HepG2 (cell line): ENCODE measurements around the gene SPAG4. TPM values are rescaled to one million over a fixed set of nuclear protein-coding genes. Genes with fewer than 3 reads are reported as not detected.
A peak's percentile ranks its signal among the peaks of the same experiment; 100 is the strongest.

Experiments used
- ARNT2 ChIP-seq: sonication (generic); formaldehyde crosslinking; IDR thresholded peaks from 2 replicates; pipeline ENCODE4 v1.8.0; 2022; ENCODE audit warnings: mild to moderate bottlenecking, low read depth, missing genetic modification reagents, moderate library complexity
- CREB1 ChIP-seq, 2 experiments: fragments of 450-650 bp in 1 of 2; IDR thresholded peaks; 2 replicates each; pipeline ENCODE4 v1.6.1; 2016 to 2017; ENCODE audit warnings: control low read depth in 1 of 2, mild to moderate bottlenecking in 1 of 2, missing compliant biosample characterization in 1 of 2, missing genetic modification characterization in 1 of 2
- DPF2 ChIP-seq: sonication (generic); formaldehyde crosslinking; IDR thresholded peaks from 2 replicates; pipeline ENCODE4 v1.4.0; 2020; ENCODE audit warnings: mild to moderate bottlenecking, low read depth, missing genetic modification reagents, borderline replicate concordance
- HNF4G ChIP-seq, 2 experiments: sonication (generic) in 1 of 2; formaldehyde crosslinking in 1 of 2; IDR thresholded peaks; 2 replicates each; pipeline versions ENCODE4 v1.4.0 to v1.6.1; 2011 to 2020; ENCODE audit warnings: borderline replicate concordance in 2 of 2, low read depth in 2 of 2, mild to moderate bottlenecking in 2 of 2, low read length in 1 of 2, missing genetic modification reagents in 1 of 2, moderate library complexity in 1 of 2
- MAZ ChIP-seq, 2 experiments: sonication (generic) in 1 of 2; formaldehyde crosslinking in 1 of 2; IDR thresholded peaks; 2 replicates each; pipeline versions ENCODE4 v1.5.0 to v1.6.1; 2012 to 2020; ENCODE audit warnings: low read depth in 2 of 2, mild to moderate bottlenecking in 2 of 2, borderline replicate concordance in 1 of 2, improper control_type of control experiment in 1 of 2, low read length in 1 of 2, missing genetic modification reagents in 1 of 2, moderate library complexity in 1 of 2
- RBM22 ChIP-seq: fragments of 200-400 bp; formaldehyde crosslinking; optimal IDR thresholded peaks from 2 replicates; pipeline ENCODE3; 2017; ENCODE audit warnings: mild to moderate bottlenecking, low read length, moderate library complexity
- SP4 ChIP-seq: sonication (generic); formaldehyde crosslinking; IDR thresholded peaks from 2 replicates; pipeline ENCODE4 v1.8.1; 2023; ENCODE audit warnings: mild to moderate bottlenecking, missing genetic modification reagents
- TRIM24 ChIP-seq: sonication (generic); formaldehyde crosslinking; IDR thresholded peaks from 2 replicates; pipeline ENCODE4 v1.8.0; 2022; ENCODE audit warnings: mild to moderate bottlenecking, missing genetic modification reagents
- XRCC5 ChIP-seq: fragments of 200-400 bp; formaldehyde crosslinking; optimal IDR thresholded peaks from 2 replicates; pipeline ENCODE3; 2017; ENCODE audit warnings: mild to moderate bottlenecking, low read length
- ZBTB42 ChIP-seq: sonication (generic); formaldehyde crosslinking; IDR thresholded peaks from 2 replicates; pipeline ENCODE4 v1.5.0; 2020; ENCODE audit warnings: mild to moderate bottlenecking, missing genetic modification reagents
- ZBTB7A ChIP-seq: sonication (generic); formaldehyde crosslinking; IDR thresholded peaks from 2 replicates; pipeline ENCODE4 v1.8.0; 2022; ENCODE audit warnings: mild to moderate bottlenecking, missing genetic modification reagents
- ZBTB7B ChIP-seq: sonication (generic); formaldehyde crosslinking; IDR thresholded peaks from 2 replicates; pipeline ENCODE4 v1.4.0; 2020; ENCODE audit warnings: missing genetic modification reagents
- ZNF17 ChIP-seq: sonication (generic); formaldehyde crosslinking; IDR thresholded peaks from 2 replicates; pipeline ENCODE4 v1.5.0; 2020; ENCODE audit warnings: mild to moderate bottlenecking, missing genetic modification reagents
- ZNF34 ChIP-seq: sonication (generic); formaldehyde crosslinking; IDR thresholded peaks from 2 replicates; pipeline ENCODE4 v1.4.0; 2020; ENCODE audit warnings: mild to moderate bottlenecking, missing genetic modification reagents, borderline replicate concordance
- ZNF354B ChIP-seq: sonication (generic); formaldehyde crosslinking; IDR thresholded peaks from 2 replicates; pipeline ENCODE4 v1.8.0; 2022; ENCODE audit warnings: mild to moderate bottlenecking, missing genetic modification reagents
- ZNF619 ChIP-seq: sonication (generic); formaldehyde crosslinking; IDR thresholded peaks from 2 replicates; pipeline ENCODE4 v1.4.0; 2020; ENCODE audit warnings: mild to moderate bottlenecking, missing genetic modification reagents
- ZNF7 ChIP-seq: IDR thresholded peaks from 2 replicates; pipeline ENCODE4 v1.6.1; 2016; ENCODE audit warnings: missing biosample characterization, missing genetic modification reagents
- ZNF788 ChIP-seq: sonication (generic); formaldehyde crosslinking; IDR thresholded peaks from 2 replicates; pipeline ENCODE4 v1.5.0; 2020; ENCODE audit warnings: mild to moderate bottlenecking, missing genetic modification reagents, borderline replicate concordance
- ZNF792 ChIP-seq: IDR thresholded peaks from 2 replicates; pipeline ENCODE4 v1.6.1; 2016
- ZNF816 ChIP-seq: sonication (generic); formaldehyde crosslinking; IDR thresholded peaks from 2 replicates; pipeline ENCODE4 v1.8.0; 2022; ENCODE audit warnings: missing genetic modification reagents, mild to moderate bottlenecking, borderline replicate concordance
- ZNF883 ChIP-seq: sonication (generic); formaldehyde crosslinking; IDR thresholded peaks from 2 replicates; pipeline ENCODE4 v1.5.1; 2020; ENCODE audit warnings: mild to moderate bottlenecking, missing genetic modification reagents; ENCODE audit errors: not compliant biosample characterization
- polyA plus RNA-seq, 8 experiments: library from polyadenylated mRNA; depleted of rRNA in 3 of 8; stranded (reverse) in 7 of 8; unstranded in 1 of 8; fragments of >200 nt; fragmentation: Illumina TruSeq in 4 of 8; extraction: Trizol in 4 of 8; gene quantifications; 2 replicates each; pipeline versions ENCODE4 v1.2.1 to v1.2.3, GENCODE V29; 2011 to 2016; ENCODE audit warnings: low read depth in 4 of 8, missing spikeins in 1 of 8, mixed read lengths in 1 of 8; ENCODE audit not compliant: insufficient read depth in 1 of 8
- total RNA-seq, 5 experiments: library from RNA; depleted of rRNA; stranded (reverse); fragments of >200 nt; fragmentation: Illumina TruSeq; extraction: Trizol; gene quantifications; 2 replicates each; pipeline ENCODE4 v1.2.3, GENCODE V29; 2016; ENCODE audit warnings: low read depth in 1 of 5
- TF ChIP-seq, protein P1 (sequence below): IDR thresholded peaks from 2 replicates; pipeline ENCODE4 v1.6.1; 2012; ENCODE audit warnings: low read depth, low read length, improper control_type of control experiment
- TF ChIP-seq, protein P2 (sequence below): sonication (generic); formaldehyde crosslinking; IDR thresholded peaks from 2 replicates; pipeline ENCODE4 v1.4.0; 2020; ENCODE audit warnings: missing genetic modification reagents
- TF ChIP-seq, protein P3 (sequence below): sonication (generic); formaldehyde crosslinking; IDR thresholded peaks from 2 replicates; pipeline ENCODE4 v1.4.0; 2020; ENCODE audit warnings: missing genetic modification reagents

SPAG4 gene
- total and polyA plus RNA-seq, 2 of the 13 experiments (the other 11 are each of a cell fraction or from before 2014, with no cell fraction given): 5.8 to 137 TPM

DNA sequence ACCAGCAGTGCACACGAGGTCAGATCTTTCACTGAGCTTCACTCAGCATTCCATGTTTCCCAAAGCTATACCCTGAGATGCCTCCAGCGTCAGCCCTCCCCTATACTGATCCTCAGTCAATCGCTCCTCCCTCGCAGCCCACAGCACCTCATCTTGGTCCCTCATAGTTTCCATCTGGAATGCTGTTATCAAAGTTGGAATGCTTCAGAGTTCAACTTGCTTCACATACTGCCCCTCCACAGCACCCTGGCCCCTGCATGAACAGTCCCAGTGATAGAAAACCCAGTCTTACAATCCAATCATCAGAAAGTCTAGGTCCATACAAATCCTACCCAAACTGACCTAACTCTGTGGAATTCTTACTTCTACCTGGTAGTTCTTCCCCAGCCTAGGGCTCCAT, 20.0 kb downstream of the SPAG4 start (continued):
- TF ChIP-seq SP4 (CRISPR knock-in tag): 0 out of 2 replicates have a peak, but pooled peaks have one; percentile 54
- 0 out of 2 replicates have a peak, but pooled peaks have one; percentile 23 for TF ChIP-seq ZNF34
- TF ChIP-seq HNF4G (IDR thresholded peaks at IDR 0.05; ENCODE audit: borderline replicate concordance, low read depth, low read length): peak; percentile 26; the same call in 1 of the 2 replicates
- no peak for TF ChIP-seq HNF4G (CRISPR knock-in tag; IDR thresholded peaks at IDR 0.05; ENCODE audit: borderline replicate concordance, low read depth)
- TF ChIP-seq DPF2 (CRISPR knock-in tag): no peak
- TF ChIP-seq ZNF883: peak; percentile 34
- TF ChIP-seq TRIM24: no peak
- TF ChIP-seq RBM22: peak; percentile 66
- TF ChIP-seq ZNF354B (CRISPR knock-in tag): no peak
- no peak for TF ChIP-seq ZNF792 (CRISPR knock-in tag)
- no peak for TF ChIP-seq ZNF619 (CRISPR knock-in tag)
- TF ChIP-seq, protein P1, sequence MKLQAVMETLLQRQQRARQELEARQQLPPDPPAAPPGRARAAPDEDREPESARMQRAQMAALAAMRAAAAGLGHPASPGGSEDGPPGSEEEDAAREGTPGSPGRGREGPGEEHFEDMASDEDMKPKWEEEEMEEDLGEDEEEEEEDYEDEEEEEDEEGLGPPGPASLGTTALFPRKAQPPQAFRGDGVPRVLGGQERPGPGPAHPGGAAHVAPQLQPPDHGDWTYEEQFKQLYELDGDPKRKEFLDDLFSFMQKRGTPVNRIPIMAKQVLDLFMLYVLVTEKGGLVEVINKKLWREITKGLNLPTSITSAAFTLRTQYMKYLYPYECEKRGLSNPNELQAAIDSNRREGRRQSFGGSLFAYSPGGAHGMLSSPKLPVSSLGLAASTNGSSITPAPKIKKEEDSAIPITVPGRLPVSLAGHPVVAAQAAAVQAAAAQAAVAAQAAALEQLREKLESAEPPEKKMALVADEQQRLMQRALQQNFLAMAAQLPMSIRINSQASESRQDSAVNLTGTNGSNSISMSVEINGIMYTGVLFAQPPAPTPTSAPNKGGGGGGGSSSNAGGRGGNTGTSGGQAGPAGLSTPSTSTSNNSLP: peak; percentile 51; the same call in 1 of the 2 replicates
- TF ChIP-seq ZNF7 (CRISPR knock-in tag): no peak
- no peak for TF ChIP-seq ARNT2 (CRISPR knock-in tag)
- no peak for TF ChIP-seq ZNF788 (CRISPR knock-in tag)
- TF ChIP-seq, protein P2, sequence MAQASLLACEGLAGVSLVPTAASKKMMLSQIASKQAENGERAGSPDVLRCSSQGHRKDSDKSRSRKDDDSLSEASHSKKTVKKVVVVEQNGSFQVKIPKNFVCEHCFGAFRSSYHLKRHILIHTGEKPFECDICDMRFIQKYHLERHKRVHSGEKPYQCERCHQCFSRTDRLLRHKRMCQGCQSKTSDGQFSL (CRISPR knock-in tag): peak; percentile 71; the same call in 1 of the 2 replicates
- TF ChIP-seq ZBTB7A: 0 out of 2 replicates have a peak, but pooled peaks have one; percentile 42
- TF ChIP-seq ZNF816 (CRISPR knock-in tag): no peak
- no peak for TF ChIP-seq CREB1 (IDR thresholded peaks at IDR 0.05)
- TF ChIP-seq CREB1 (CRISPR knock-in tag; IDR thresholded peaks at IDR 0.05): no peak
- TF ChIP-seq ZBTB42 (CRISPR knock-in tag): no peak
- TF ChIP-seq ZBTB7B: no peak
- TF ChIP-seq MAZ (IDR thresholded peaks at IDR 0.05; ENCODE audit: borderline replicate concordance, low read depth, low read length): 0 out of 2 replicates have a peak, but pooled peaks have one; percentile 33
- TF ChIP-seq MAZ (CRISPR knock-in tag; IDR thresholded peaks at IDR 0.05; ENCODE audit: low read depth): no peak
- TF ChIP-seq XRCC5: no peak
- TF ChIP-seq, protein P3, sequence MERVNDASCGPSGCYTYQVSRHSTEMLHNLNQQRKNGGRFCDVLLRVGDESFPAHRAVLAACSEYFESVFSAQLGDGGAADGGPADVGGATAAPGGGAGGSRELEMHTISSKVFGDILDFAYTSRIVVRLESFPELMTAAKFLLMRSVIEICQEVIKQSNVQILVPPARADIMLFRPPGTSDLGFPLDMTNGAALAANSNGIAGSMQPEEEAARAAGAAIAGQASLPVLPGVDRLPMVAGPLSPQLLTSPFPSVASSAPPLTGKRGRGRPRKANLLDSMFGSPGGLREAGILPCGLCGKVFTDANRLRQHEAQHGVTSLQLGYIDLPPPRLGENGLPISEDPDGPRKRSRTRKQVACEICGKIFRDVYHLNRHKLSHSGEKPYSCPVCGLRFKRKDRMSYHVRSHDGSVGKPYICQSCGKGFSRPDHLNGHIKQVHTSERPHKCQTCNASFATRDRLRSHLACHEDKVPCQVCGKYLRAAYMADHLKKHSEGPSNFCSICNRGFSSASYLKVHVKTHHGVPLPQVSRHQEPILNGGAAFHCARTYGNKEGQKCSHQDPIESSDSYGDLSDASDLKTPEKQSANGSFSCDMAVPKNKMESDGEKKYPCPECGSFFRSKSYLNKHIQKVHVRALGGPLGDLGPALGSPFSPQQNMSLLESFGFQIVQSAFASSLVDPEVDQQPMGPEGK (CRISPR knock-in tag): 0 out of 2 replicates have a peak, but pooled peaks have one; percentile 30
- no peak for TF ChIP-seq ZNF17 (CRISPR knock-in tag)
